Liver (tissue), 9 donors: ENCODE results near the gene DHFR. TPM values are rescaled to one million over a fixed set of nuclear protein-coding genes. Genes with fewer than 3 reads are reported as not detected.

Experiments
- DNase-seq: peaks from one replicate; pipeline ENCODE4 v3.0.0-alpha.2; 2017; ENCODE audit warnings: low spot score
- H3K27ac ChIP-seq, 2 donors: one replicate each; pipeline ENCODE4 v1.7.0; 2013; ENCODE audit warnings: inconsistent platforms in 2 of 2, low read length in 2 of 2, control low read depth in 1 of 2, low read depth in 1 of 2, mild to moderate bottlenecking in 1 of 2
- H3K27me3 ChIP-seq, 4 donors: one replicate each; pipeline versions ENCODE4 v1.6.1 to v1.7.0; 2013; ENCODE audit warnings: low read length in 3 of 4, inconsistent platforms in 1 of 4, mild to moderate bottlenecking in 1 of 4, moderate library complexity in 1 of 4; ENCODE audit not compliant: control insufficient read depth in 4 of 4, insufficient read depth in 4 of 4
- H3K36me3 ChIP-seq, 4 donors: one replicate each; pipeline versions ENCODE4 v1.6.1 to v1.7.0; 2013; ENCODE audit warnings: low read length in 3 of 4, mild to moderate bottlenecking in 3 of 4, low read depth in 1 of 4, moderate library complexity in 1 of 4; ENCODE audit not compliant: control insufficient read depth in 4 of 4, insufficient read depth in 3 of 4
- H3K4me1 ChIP-seq, 4 donors: one replicate each; pipeline versions ENCODE4 v1.6.1 to v1.7.0; 2013; ENCODE audit warnings: low read length in 3 of 4, mild to moderate bottlenecking in 3 of 4, moderate library complexity in 1 of 4; ENCODE audit not compliant: control insufficient read depth in 4 of 4, insufficient read depth in 4 of 4
- H3K4me3 ChIP-seq, 3 donors: one replicate each; pipeline versions ENCODE4 v1.6.1 to v1.7.0; 2013; ENCODE audit warnings: low read length in 3 of 3, control low read depth in 1 of 3, low read depth in 1 of 3, mild to moderate bottlenecking in 1 of 3
- H3K9ac ChIP-seq, 2 donors: one replicate each; pipeline ENCODE4 v1.7.0; 2013; ENCODE audit warnings: low read length in 2 of 2, mild to moderate bottlenecking in 2 of 2, moderate library complexity in 2 of 2, control low read depth in 1 of 2, low read depth in 1 of 2
- H3K9me3 ChIP-seq, 4 donors: one replicate each; pipeline versions ENCODE4 v1.6.1 to v1.7.0; 2013; ENCODE audit warnings: low read length in 3 of 4; ENCODE audit not compliant: control insufficient read depth in 4 of 4
- EGR1 ChIP-seq, 2 donors: IDR thresholded peaks; 2 replicates each; pipeline ENCODE4 v1.6.1; 2016 to 2018; ENCODE audit warnings: antibody characterized with exemption in 2 of 2, low read depth in 2 of 2
- FOXA1 ChIP-seq: IDR thresholded peaks from 2 replicates; pipeline ENCODE4 v1.6.1; 2016; ENCODE audit warnings: antibody characterized with exemption
- FOXA2 ChIP-seq: IDR thresholded peaks from 2 replicates; pipeline ENCODE4 v1.6.1; 2016; ENCODE audit warnings: antibody characterized with exemption
- GABPA ChIP-seq, 2 donors: IDR thresholded peaks in 1 of 2; conservative IDR thresholded peaks in 1 of 2; 2 replicates each; pipeline ENCODE4 v1.6.1; 2016; ENCODE audit warnings: antibody characterized with exemption in 2 of 2, mild to moderate bottlenecking in 1 of 2, moderate library complexity in 1 of 2
- HNF4A ChIP-seq, 2 donors: conservative IDR thresholded peaks; 2 replicates each; pipeline ENCODE4 v1.6.1; 2016; ENCODE audit warnings: antibody characterized with exemption in 2 of 2, mild to moderate bottlenecking in 2 of 2
- HNF4G ChIP-seq: IDR thresholded peaks from 2 replicates; pipeline ENCODE4 v1.6.1; 2016; ENCODE audit warnings: antibody characterized with exemption
- JUND ChIP-seq, 2 donors: IDR thresholded peaks; 2 replicates each; pipeline ENCODE4 v1.6.1; 2016; ENCODE audit warnings: antibody characterized with exemption in 2 of 2
- NR2F2 ChIP-seq: IDR thresholded peaks from 2 replicates; pipeline ENCODE4 v1.6.1; 2016; ENCODE audit warnings: antibody characterized with exemption
- RAD21 ChIP-seq, 2 donors: IDR thresholded peaks; 2 replicates each; pipeline ENCODE4 v1.6.1; 2016; ENCODE audit warnings: antibody characterized with exemption in 2 of 2, mild to moderate bottlenecking in 2 of 2
- REST ChIP-seq: IDR thresholded peaks from 2 replicates; pipeline ENCODE4 v1.6.1; 2016; ENCODE audit warnings: antibody characterized with exemption, mild to moderate bottlenecking
- RXRA ChIP-seq, 2 donors: IDR thresholded peaks; 2 replicates each; pipeline ENCODE4 v1.6.1; 2017 to 2018; ENCODE audit warnings: antibody characterized with exemption in 2 of 2, mild to moderate bottlenecking in 1 of 2
- SP1 ChIP-seq: IDR thresholded peaks from 2 replicates; pipeline ENCODE4 v1.6.1; 2018; ENCODE audit warnings: antibody characterized with exemption, mild to moderate bottlenecking
- TAF1 ChIP-seq: conservative IDR thresholded peaks from 2 replicates; pipeline ENCODE4 v1.6.1; 2016; ENCODE audit warnings: antibody characterized with exemption, mild to moderate bottlenecking
- YY1 ChIP-seq: IDR thresholded peaks from 2 replicates; pipeline ENCODE4 v1.6.1; 2016; ENCODE audit warnings: antibody characterized with exemption, mild to moderate bottlenecking
- WGBS: extraction: QIAGEN DNeasy Blood & Tissue Kit; methylation state at CpG from one replicate; pipeline ENCODE4 v1.1.7; 2013; 5-methylcytosine and 5-hydroxymethylcytosine counted together
- polyA plus RNA-seq, 2 donors: library from polyadenylated mRNA; stranded (reverse) in 1 of 2; unstranded in 1 of 2; fragments of 200-250 nt in 1 of 2; fragments of >200 nt in 1 of 2; fragmentation: Nextera tagmentation in 1 of 2; extraction: Ambion mirVana in 1 of 2; gene quantifications; one replicate each; pipeline versions ENCODE4 v1.2.1 to v1.2.3, GENCODE V29; 2013 to 2015
- total RNA-seq, 2 donors: library from RNA; depleted of rRNA; stranded (reverse); fragments of >200 nt; gene quantifications; one replicate each; pipeline ENCODE4 v1.2.3, GENCODE V29; 2014
- TF ChIP-seq, protein P1 (sequence below): IDR thresholded peaks from 2 replicates; pipeline ENCODE4 v1.6.1; 2016; ENCODE audit warnings: antibody characterized with exemption
- TF ChIP-seq, protein P2 (sequence below): IDR thresholded peaks from 2 replicates; pipeline ENCODE4 v1.6.1; 2016; ENCODE audit warnings: antibody characterized with exemption
- TF ChIP-seq, protein P3 (sequence below): IDR thresholded peaks from 2 replicates; pipeline ENCODE4 v1.6.1; 2016; ENCODE audit warnings: antibody characterized with exemption
- TF ChIP-seq, protein P4 (sequence below): fragments of 150-350 bp; IDR thresholded peaks from 2 replicates; pipeline ENCODE4 v1.5.1; 2017; ENCODE audit warnings: improper control_type of control experiment, low read depth, low read length; ENCODE audit not compliant: missing input control
- donor health status: healthy.
- donor health status: healthy.
- donor health status: healthy.
- donor health status: healthy.
- donor health status: healthy.

Gene DHFR
- total and polyA plus RNA-seq, 4 donors: 8.9 to 57.7 (median 13.4) TPM

DNA sequence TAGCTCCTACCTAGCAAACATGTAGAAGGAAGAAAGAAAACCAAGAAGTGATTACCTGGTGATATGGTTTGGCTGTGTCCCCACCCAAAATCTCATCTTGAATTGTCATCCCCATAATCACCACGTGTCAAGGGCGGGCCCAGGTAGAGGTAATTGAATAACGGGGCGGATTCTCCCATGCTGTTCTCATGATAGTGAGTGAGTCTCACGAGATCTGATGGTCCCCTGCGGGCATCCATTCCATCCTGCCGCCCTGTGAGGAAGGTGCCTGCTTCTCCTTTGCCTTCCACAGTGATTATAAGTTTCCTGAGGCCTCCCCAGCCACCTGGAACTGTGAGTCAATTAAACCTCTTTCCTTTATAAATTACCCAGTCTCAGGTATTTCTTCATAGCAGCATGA lies 57.3 kb downstream of the DHFR start:
- H3K36me3 ChIP-seq: no peaks in the 10 kb centered on the region
- H3K4me3 ChIP-seq: no peak overlapping the region
- DNase-seq: no peak
- TF ChIP-seq, protein P1, sequence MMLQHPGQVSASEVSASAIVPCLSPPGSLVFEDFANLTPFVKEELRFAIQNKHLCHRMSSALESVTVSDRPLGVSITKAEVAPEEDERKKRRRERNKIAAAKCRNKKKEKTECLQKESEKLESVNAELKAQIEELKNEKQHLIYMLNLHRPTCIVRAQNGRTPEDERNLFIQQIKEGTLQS: no peak
- TF ChIP-seq FOXA1: no peak
- no peak for TF ChIP-seq RAD21 (IDR thresholded peaks at IDR 0.05)
- TF ChIP-seq SP1: no peak
- TF ChIP-seq JUND (IDR thresholded peaks at IDR 0.05): no peak
- no peak for TF ChIP-seq TAF1
- no peak for TF ChIP-seq YY1
- TF ChIP-seq RXRA (IDR thresholded peaks at IDR 0.05): no peak
- TF ChIP-seq GABPA (IDR thresholded peaks at IDR 0.05 in 1 of 2, conservative IDR thresholded peaks at IDR 0.05 in 1 of 2): no peak
- TF ChIP-seq EGR1 (IDR thresholded peaks at IDR 0.05; ENCODE audit: low read depth in 2 of 2): no peak
- no peak for TF ChIP-seq FOXA2
- TF ChIP-seq REST: no peak
- no peak for TF ChIP-seq HNF4G
- TF ChIP-seq HNF4A (conservative IDR thresholded peaks at IDR 0.05): no peak
- TF ChIP-seq, protein P2, sequence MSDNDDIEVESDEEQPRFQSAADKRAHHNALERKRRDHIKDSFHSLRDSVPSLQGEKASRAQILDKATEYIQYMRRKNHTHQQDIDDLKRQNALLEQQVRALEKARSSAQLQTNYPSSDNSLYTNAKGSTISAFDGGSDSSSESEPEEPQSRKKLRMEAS: no peak
- TF ChIP-seq, protein P3, sequence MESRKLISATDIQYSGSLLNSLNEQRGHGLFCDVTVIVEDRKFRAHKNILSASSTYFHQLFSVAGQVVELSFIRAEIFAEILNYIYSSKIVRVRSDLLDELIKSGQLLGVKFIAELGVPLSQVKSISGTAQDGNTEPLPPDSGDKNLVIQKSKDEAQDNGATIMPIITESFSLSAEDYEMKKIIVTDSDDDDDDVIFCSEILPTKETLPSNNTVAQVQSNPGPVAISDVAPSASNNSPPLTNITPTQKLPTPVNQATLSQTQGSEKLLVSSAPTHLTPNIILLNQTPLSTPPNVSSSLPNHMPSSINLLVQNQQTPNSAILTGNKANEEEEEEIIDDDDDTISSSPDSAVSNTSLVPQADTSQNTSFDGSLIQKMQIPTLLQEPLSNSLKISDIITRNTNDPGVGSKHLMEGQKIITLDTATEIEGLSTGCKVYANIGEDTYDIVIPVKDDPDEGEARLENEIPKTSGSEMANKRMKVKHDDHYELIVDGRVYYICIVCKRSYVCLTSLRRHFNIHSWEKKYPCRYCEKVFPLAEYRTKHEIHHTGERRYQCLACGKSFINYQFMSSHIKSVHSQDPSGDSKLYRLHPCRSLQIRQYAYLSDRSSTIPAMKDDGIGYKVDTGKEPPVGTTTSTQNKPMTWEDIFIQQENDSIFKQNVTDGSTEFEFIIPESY: no peak
- TF ChIP-seq, protein P4, sequence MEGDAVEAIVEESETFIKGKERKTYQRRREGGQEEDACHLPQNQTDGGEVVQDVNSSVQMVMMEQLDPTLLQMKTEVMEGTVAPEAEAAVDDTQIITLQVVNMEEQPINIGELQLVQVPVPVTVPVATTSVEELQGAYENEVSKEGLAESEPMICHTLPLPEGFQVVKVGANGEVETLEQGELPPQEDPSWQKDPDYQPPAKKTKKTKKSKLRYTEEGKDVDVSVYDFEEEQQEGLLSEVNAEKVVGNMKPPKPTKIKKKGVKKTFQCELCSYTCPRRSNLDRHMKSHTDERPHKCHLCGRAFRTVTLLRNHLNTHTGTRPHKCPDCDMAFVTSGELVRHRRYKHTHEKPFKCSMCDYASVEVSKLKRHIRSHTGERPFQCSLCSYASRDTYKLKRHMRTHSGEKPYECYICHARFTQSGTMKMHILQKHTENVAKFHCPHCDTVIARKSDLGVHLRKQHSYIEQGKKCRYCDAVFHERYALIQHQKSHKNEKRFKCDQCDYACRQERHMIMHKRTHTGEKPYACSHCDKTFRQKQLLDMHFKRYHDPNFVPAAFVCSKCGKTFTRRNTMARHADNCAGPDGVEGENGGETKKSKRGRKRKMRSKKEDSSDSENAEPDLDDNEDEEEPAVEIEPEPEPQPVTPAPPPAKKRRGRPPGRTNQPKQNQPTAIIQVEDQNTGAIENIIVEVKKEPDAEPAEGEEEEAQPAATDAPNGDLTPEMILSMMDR: no peak
- no peak for TF ChIP-seq NR2F2
- no peaks in the 10 kb centered on the region for H3K9me3 ChIP-seq
- H3K4me1 ChIP-seq: no peaks in the 10 kb centered on the region
- WGBS: 72% methylated on average over 7 of the region's 7 CpGs
- no peak overlapping the region for H3K9ac ChIP-seq
- no peak overlapping the region for H3K27ac ChIP-seq
- no peaks in the 10 kb centered on the region for H3K27me3 ChIP-seq
